ENCODE results near the gene GRM2. TPM values are rescaled to one million over a fixed set of nuclear protein-coding genes. Genes with fewer than 3 reads are reported as not detected.

GRM2 gene
- total and polyA plus RNA-seq, 10 of the 15 experiments (the other 5 are each of a cell fraction or from before 2014, with no cell fraction given) = 0.01 to 0.14 (median 0.06) TPM; not detected in 5

- no peak for TF ChIP-seq E2F8 (IDR thresholded peaks at IDR 0.05; ENCODE audit: low read depth, partially characterized antibody)
- no peak for TF ChIP-seq NBN (IDR thresholded peaks at IDR 0.05)
- TF ChIP-seq PBX3 (IDR thresholded peaks at IDR 0.05; ENCODE audit: insufficient replicate concordance, low read depth, low read length) = no peak
- no peak for TF ChIP-seq NFXL1 (IDR thresholded peaks at IDR 0.05; ENCODE audit: borderline replicate concordance)
- no peak for TF ChIP-seq CEBPZ (IDR thresholded peaks at IDR 0.05; ENCODE audit: low read depth, low read length)
- TF ChIP-seq USF1 (IDR thresholded peaks at IDR 0.05; ENCODE audit: borderline replicate concordance, extremely low read length, insufficient read depth, low read depth, low read length) = no peak
- TF ChIP-seq NR2F1 (conservative IDR thresholded peaks at IDR 0.05) = no peak
- TF ChIP-seq MYB (IDR thresholded peaks at IDR 0.05; ENCODE audit: borderline replicate concordance, low read depth, low read length) = no peak
- no peak for TF ChIP-seq RFX5 (IDR thresholded peaks at IDR 0.05; ENCODE audit: low read depth, low read length)
- no peak for TF ChIP-seq TARDBP (IDR thresholded peaks at IDR 0.05; ENCODE audit: borderline replicate concordance)
- no peak for TF ChIP-seq REST (IDR thresholded peaks at IDR 0.05; ENCODE audit: low read depth, low read length)
- no peak for TF ChIP-seq ZNF207 (IDR thresholded peaks at IDR 0.05; ENCODE audit: borderline replicate concordance)
Measured at GRCh38 chr3:51673802-51674654, 32.8 kb upstream of the GRM2 start (continued).
